Neural progenitor cell (in vitro differentiated cells): ENCODE results near the gene FGF9.

ENCODE experiments used
- EZH2 ChIP-seq: fragments of 200-600 bp; sonication (generic); IDR thresholded peaks from 2 replicates; pipeline ENCODE4 v1.6.1; 2017; ENCODE audit warnings: antibody characterized with exemption, mild to moderate bottlenecking, moderate library complexity
- EZH2phosphoT487 ChIP-seq: fragments of 200-600 bp; sonication (generic); IDR thresholded peaks from 2 replicates; pipeline ENCODE4 v1.6.1; 2017; ENCODE audit warnings: antibody characterized with exemption
- TF ChIP-seq, protein P1 (sequence below): fragments of 200-600 bp; sonication (generic); IDR thresholded peaks from 2 replicates; pipeline ENCODE4 v1.5.1; 2017; ENCODE audit warnings: antibody characterized with exemption, mild to moderate bottlenecking

DNA sequence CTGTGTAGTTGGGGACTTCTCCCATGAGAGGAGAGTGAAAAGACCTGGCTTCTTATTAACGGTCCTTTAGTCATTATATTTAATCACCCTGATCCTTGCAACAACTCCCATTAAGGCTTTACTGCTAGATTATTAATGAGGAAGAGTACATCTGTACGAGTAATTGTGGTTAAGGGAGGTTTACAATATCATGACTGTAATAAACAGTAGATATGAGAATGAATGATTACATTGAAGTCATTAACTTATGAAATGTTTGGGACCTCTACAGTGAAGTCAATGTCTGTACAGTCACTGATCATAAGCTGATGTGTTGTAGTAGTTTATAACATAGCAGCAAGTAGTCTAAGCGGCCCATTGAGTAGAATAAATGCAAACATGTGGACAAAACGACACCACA, 24.7 kb downstream of the FGF9 start:
- TF ChIP-seq, protein P1, sequence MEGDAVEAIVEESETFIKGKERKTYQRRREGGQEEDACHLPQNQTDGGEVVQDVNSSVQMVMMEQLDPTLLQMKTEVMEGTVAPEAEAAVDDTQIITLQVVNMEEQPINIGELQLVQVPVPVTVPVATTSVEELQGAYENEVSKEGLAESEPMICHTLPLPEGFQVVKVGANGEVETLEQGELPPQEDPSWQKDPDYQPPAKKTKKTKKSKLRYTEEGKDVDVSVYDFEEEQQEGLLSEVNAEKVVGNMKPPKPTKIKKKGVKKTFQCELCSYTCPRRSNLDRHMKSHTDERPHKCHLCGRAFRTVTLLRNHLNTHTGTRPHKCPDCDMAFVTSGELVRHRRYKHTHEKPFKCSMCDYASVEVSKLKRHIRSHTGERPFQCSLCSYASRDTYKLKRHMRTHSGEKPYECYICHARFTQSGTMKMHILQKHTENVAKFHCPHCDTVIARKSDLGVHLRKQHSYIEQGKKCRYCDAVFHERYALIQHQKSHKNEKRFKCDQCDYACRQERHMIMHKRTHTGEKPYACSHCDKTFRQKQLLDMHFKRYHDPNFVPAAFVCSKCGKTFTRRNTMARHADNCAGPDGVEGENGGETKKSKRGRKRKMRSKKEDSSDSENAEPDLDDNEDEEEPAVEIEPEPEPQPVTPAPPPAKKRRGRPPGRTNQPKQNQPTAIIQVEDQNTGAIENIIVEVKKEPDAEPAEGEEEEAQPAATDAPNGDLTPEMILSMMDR = no peak
- TF ChIP-seq EZH2 (no peak), EZH2phosphoT487 (no peak)
